Measurements from ENCODE around the gene RAB31.

DNA sequence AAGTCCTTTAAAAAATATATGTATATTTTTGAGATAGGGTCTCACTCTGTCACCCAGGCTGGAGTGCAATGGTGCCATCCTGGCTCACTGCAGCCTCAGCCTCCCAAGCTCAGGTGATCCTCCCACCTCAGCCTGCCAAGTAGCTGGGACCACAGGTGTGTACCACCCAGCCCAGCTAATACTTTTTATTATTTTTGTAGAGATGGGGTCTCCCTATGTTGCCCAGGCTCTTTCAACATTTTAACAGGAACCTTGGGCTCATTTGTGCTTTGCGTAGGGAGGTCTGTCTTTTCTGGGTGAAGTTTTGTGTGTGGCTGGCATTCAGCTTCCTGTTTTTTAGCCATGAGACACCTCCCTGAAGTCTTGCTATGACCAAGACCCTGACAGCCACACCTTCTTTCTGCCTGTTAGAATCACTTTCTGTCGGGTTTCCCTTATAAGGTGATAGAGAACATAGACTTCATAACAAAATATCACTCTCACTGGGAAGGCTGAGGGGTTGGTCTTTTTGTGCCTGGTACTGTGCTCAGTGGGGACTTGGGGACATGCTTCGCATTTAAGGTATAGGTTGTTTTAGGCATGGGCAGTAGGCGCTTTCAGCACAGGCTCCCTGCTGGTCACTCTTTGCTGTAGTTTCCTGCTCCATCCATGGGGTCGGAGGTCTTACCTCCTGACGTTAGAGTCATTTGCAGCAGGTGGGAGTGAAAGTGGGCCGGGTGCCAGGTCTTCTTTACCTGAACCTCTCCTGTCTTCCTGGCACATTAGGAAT is 3.4 kb downstream of the RAB31 start:
- TF ChIP-seq, protein P1, sequence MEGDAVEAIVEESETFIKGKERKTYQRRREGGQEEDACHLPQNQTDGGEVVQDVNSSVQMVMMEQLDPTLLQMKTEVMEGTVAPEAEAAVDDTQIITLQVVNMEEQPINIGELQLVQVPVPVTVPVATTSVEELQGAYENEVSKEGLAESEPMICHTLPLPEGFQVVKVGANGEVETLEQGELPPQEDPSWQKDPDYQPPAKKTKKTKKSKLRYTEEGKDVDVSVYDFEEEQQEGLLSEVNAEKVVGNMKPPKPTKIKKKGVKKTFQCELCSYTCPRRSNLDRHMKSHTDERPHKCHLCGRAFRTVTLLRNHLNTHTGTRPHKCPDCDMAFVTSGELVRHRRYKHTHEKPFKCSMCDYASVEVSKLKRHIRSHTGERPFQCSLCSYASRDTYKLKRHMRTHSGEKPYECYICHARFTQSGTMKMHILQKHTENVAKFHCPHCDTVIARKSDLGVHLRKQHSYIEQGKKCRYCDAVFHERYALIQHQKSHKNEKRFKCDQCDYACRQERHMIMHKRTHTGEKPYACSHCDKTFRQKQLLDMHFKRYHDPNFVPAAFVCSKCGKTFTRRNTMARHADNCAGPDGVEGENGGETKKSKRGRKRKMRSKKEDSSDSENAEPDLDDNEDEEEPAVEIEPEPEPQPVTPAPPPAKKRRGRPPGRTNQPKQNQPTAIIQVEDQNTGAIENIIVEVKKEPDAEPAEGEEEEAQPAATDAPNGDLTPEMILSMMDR (IDR thresholded peaks at IDR 0.05; ENCODE audit: poor library complexity): no peak
- TF ChIP-seq EZH2phosphoT487 (IDR thresholded peaks at IDR 0.05; ENCODE audit: low read depth, severe bottlenecking, unreplicated experiment): no peak
